ENCODE results near the gene CEP83.
A peak's percentile ranks its signal among the peaks of the same experiment; 100 is the strongest.

Gene CEP83

GRCh38 chr12:94263011-94263811 is 196.5 kb downstream of the CEP83 start:
- Histone ChIP-seq H3K27ac (ENCODE audit: low read depth, low read length) (no peak overlapping the region), H3K4me2 (ENCODE audit: low read length) (peak overlapping the region; percentile 64), H3F3A (ENCODE audit: control insufficient read depth, insufficient read depth) (peaks cover 10% of the 10 kb centered on the region; the same call in 1 of the 2 replicates), H3K9me2 (replicated peaks; ENCODE audit: control insufficient read depth, low read length) (no peaks in the 10 kb centered on the region), H3K4me1 (ENCODE audit: control insufficient read depth, low read length) (peaks cover 39% of the 10 kb centered on the region), H4K20me1 (ENCODE audit: control insufficient read depth, insufficient read depth, low read depth, low read length) (no peaks in the 10 kb centered on the region), H3K79me2 (ENCODE audit: control insufficient read depth, low read length) (no peaks in the 10 kb centered on the region), H3K4me3 (ENCODE audit: low read length) (peak overlapping the region; percentile 68), H3K9me3 (ENCODE audit: control insufficient read depth, insufficient read depth, low read length) (no peaks in the 10 kb centered on the region), H3K36me3 (ENCODE audit: control insufficient read depth, low read length) (no peaks in the 10 kb centered on the region), H3K27me3 (ENCODE audit: control insufficient read depth, low read length) (no peaks in the 10 kb centered on the region; the same call in 1 of the 2 replicates)
- TF ChIP-seq EZH2phosphoT487 (IDR thresholded peaks at IDR 0.05; ENCODE audit: borderline replicate concordance, low read length) (no peak), CTCF (IDR thresholded peaks at IDR 0.05; ENCODE audit: low read depth, low read length, poor library complexity, severe bottlenecking) (no peak)

GRCh38 chr12:94262228-94263010 is 197.2 kb downstream of the CEP83 start:
- Histone ChIP-seq H4K20me1 (ENCODE audit: control insufficient read depth, insufficient read depth, low read depth, low read length) (no peaks in the 10 kb centered on the region), H3K36me3 (ENCODE audit: control insufficient read depth, low read length) (no peaks in the 10 kb centered on the region), H3K27ac (ENCODE audit: low read depth, low read length) (no peak overlapping the region), H3F3A (ENCODE audit: control insufficient read depth, insufficient read depth) (peaks cover 12% of the 10 kb centered on the region; the same call in 1 of the 2 replicates), H3K79me2 (ENCODE audit: control insufficient read depth, low read length) (no peaks in the 10 kb centered on the region), H3K27me3 (ENCODE audit: control insufficient read depth, low read length) (no peaks in the 10 kb centered on the region; the same call in 1 of the 2 replicates), H3K4me1 (ENCODE audit: control insufficient read depth, low read length) (peaks cover 41% of the 10 kb centered on the region), H3K4me3 (ENCODE audit: low read length) (peak overlapping the region; percentile 68), H3K4me2 (ENCODE audit: low read length) (peak overlapping the region; percentile 64), H3K9me2 (replicated peaks; ENCODE audit: control insufficient read depth, low read length) (no peaks in the 10 kb centered on the region), H3K9me3 (ENCODE audit: control insufficient read depth, insufficient read depth, low read length) (no peaks in the 10 kb centered on the region)
- TF ChIP-seq CTCF (IDR thresholded peaks at IDR 0.05; ENCODE audit: low read depth, low read length, poor library complexity, severe bottlenecking) (no peak), EZH2phosphoT487 (IDR thresholded peaks at IDR 0.05; ENCODE audit: borderline replicate concordance, low read length) (no peak)

GRCh38 chr12:94261786-94262185 is 197.9 kb downstream of the CEP83 start:
- H4K20me1 ChIP-seq (ENCODE audit: control insufficient read depth, insufficient read depth, low read depth, low read length): no peaks in the 10 kb centered on the region
- no peaks in the 10 kb centered on the region for H3K9me3 ChIP-seq (ENCODE audit: control insufficient read depth, insufficient read depth, low read length)
- H3F3A ChIP-seq (ENCODE audit: control insufficient read depth, insufficient read depth): peaks cover 14% of the 10 kb centered on the region
- peak overlapping the region; percentile 68 for H3K4me3 ChIP-seq (ENCODE audit: low read length)
- H3K9me2 ChIP-seq (replicated peaks; ENCODE audit: control insufficient read depth, low read length): no peaks in the 10 kb centered on the region
- H3K4me1 ChIP-seq (ENCODE audit: control insufficient read depth, low read length): peaks cover 41% of the 10 kb centered on the region
- no peak overlapping the region for H3K27ac ChIP-seq (ENCODE audit: low read depth, low read length)
- H3K4me2 ChIP-seq (ENCODE audit: low read length): peak overlapping the region; percentile 64
- no peaks in the 10 kb centered on the region for H3K27me3 ChIP-seq (ENCODE audit: control insufficient read depth, low read length)
- no peaks in the 10 kb centered on the region for H3K36me3 ChIP-seq (ENCODE audit: control insufficient read depth, low read length)
- no peaks in the 10 kb centered on the region for H3K79me2 ChIP-seq (ENCODE audit: control insufficient read depth, low read length)
- TF ChIP-seq CTCF (IDR thresholded peaks at IDR 0.05; ENCODE audit: low read depth, low read length, poor library complexity, severe bottlenecking) (no peak), EZH2phosphoT487 (IDR thresholded peaks at IDR 0.05; ENCODE audit: borderline replicate concordance, low read length) (no peak)
